ENCODE data around the gene RHOJ.
"Not testable (repeated sequence)": the region's sequence is repeated elsewhere in the genome, so short reads cannot be mapped to it uniquely, and the experiment has no call there.

The RHOJ gene

GRCh38 chr14:63295231-63295685, 91.0 kb downstream of the RHOJ start:
- in situ Hi-C loops (cut with MboI; ENCODE audit: low sequenced_read_pairs): no loop called here

GRCh38 chr14:63296060-63296563, 91.9 kb downstream of the RHOJ start:
- in situ Hi-C loops (cut with MboI; ENCODE audit: low sequenced_read_pairs): no loop called here

- in situ Hi-C loops (cut with MboI; ENCODE audit: low sequenced_read_pairs): no loop called here
Observed at GRCh38 chr14:63297372-63298063, 93.3 kb downstream of the RHOJ start.

GRCh38 chr14:63299351-63300110, 95.3 kb downstream of the RHOJ start:
- in situ Hi-C loops (cut with MboI; ENCODE audit: low sequenced_read_pairs): no loop called here

- in situ Hi-C loops (cut with MboI; ENCODE audit: low sequenced_read_pairs): no loop called here
Observed at GRCh38 chr14:63300854-63301253, 96.6 kb downstream of the RHOJ start.

GRCh38 chr14:63301891-63302534, 97.8 kb downstream of the RHOJ start:
- in situ Hi-C loops (cut with MboI; ENCODE audit: low sequenced_read_pairs): no loop called here

- in situ Hi-C loops (cut with MboI; ENCODE audit: low sequenced_read_pairs): not testable (repeated sequence)
Observed at GRCh38 chr14:63304429-63304828, 100.2 kb downstream of the RHOJ start.

GRCh38 chr14:63308723-63309317, 104.6 kb downstream of the RHOJ start:
- in situ Hi-C loops (cut with MboI; ENCODE audit: low sequenced_read_pairs): no loop called here

- in situ Hi-C loops (cut with MboI; ENCODE audit: low sequenced_read_pairs): no loop called here
Observed at GRCh38 chr14:63318835-63319234, 114.6 kb downstream of the RHOJ start, which contains the start of gene GPHB5. Gene GPHB5, minus strand, starts transcription at chr14:63318935. Its CDS starts 1,086 bp downstream, at chr14:63317849.

- in situ Hi-C loops (cut with MboI; ENCODE audit: low sequenced_read_pairs): no loop called here
Observed at GRCh38 chr14:63322472-63322871, 118.2 kb downstream of the RHOJ start.

- in situ Hi-C loops (cut with MboI; ENCODE audit: low sequenced_read_pairs): no loop called here
Observed at GRCh38 chr14:63322897-63323573, 118.8 kb downstream of the RHOJ start.

- in situ Hi-C loops (cut with MboI; ENCODE audit: low sequenced_read_pairs): no loop called here
Observed at GRCh38 chr14:63326840-63327239, 122.6 kb downstream of the RHOJ start.

- in situ Hi-C loops (cut with MboI; ENCODE audit: low sequenced_read_pairs): no loop called here
Observed at GRCh38 chr14:63328787-63329737, 124.8 kb downstream of the RHOJ start.

GRCh38 chr14:63342371-63342770, 138.1 kb downstream of the RHOJ start:
- in situ Hi-C loops (cut with MboI; ENCODE audit: low sequenced_read_pairs): no loop called here
